GM19452 (cell line): ENCODE data around the gene EIF4B.
"Not testable (repeated sequence)": the region's sequence is repeated elsewhere in the genome, so short reads cannot be mapped to it uniquely, and the experiment has no call there.

Experiments
- ATAC-seq: cut with Tn5 transposase; IDR thresholded peaks from one replicate; pipeline ENCODE4 v1.9.1; 2021; ENCODE audit not compliant: unreplicated experiment

The EIF4B gene

DNA sequence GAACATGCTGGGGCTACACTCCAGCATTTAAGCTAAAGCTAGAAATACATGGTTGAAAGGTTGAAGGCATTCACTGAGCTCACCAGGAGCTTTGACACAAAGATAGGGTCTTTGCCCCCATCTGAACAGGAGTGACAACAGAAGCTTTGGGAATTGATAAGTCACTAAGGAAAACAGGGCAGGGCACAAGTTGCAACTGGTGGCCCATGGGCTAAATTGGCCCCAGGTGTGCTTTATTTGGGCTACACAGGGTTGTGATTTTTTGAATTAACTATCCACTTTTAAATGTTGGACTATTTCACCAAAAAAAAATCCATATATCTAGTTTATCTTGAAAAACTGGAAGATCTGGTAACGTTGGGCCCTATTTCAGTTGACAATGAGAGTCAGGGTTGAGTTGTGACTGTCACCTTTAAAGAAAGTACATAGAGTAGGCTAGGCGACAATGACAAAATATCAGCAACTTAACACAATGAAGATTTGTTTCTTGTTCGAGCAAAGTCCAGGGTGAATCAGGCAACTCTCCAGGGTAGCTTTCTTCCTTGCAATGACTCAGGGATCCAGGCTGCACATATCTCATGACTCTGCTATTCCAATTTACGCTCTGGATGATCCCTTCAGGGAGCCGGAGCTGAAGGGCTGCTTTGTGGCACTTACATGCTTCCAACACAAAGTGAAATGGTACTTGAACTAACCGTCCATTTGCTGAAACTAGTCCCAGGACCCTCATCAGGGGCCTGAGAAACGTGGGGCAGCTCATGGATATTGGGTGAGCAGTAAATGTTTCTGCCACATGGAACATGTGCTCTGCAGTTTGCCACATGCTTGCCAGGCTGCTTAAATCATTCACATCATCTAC is 13.3 kb upstream of the EIF4B start:
- no peak for ATAC-seq

DNA sequence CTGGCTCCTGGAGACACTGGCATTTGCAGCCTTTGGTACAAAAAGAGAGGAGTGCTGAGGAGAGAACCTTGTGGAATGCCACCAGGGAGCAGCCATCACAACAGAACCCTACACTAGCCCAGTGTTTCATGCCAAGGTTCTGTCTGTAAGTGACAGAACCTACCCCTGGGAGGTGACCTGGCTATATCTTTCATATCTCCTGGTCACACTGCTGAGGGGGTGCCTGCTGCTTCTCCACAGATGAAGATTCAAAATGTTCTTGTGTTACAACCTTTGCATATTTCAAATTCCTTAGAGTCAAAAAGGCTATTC is 12.7 kb upstream of the EIF4B start:
- ATAC-seq, result no peak

DNA sequence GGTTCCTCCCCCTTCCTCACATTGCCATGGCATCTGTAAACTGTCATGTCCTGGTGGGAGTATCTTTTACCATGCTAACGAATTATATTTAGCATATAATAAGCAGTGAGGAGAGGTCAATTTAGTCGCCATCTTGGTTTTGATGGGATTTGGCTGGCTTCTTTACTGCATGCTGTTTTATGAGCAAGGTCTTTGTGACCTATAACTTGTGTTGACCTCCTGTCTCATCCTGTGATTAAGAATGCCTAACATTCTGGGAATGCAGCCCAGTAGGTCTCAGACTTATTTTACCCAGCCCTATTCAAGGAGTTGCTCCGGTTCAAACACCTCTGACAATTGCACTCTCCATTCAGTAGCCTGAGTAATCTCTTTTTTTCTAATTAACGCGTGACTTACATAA is 2.1 kb upstream of the EIF4B start:
- ATAC-seq, result no peak

DNA sequence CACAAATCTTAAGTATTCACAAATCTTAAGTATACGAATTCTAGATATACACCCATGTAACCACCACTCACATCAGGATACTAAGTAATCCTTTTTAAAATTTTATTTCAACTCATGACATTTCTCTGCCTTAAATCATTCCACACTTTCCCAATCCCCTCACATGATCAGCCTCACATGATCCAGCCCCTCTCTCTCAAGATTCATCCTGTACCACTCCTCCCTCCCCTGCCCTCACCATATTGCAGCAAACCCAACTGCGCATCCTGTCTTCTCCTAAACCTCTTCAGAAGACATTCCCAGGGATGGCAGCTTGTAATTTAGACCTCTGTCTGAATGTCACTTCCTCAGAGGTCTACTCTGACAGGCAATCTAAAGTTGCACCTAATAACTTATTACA is 1.7 kb upstream of the EIF4B start:
- ATAC-seq, result no peak

DNA sequence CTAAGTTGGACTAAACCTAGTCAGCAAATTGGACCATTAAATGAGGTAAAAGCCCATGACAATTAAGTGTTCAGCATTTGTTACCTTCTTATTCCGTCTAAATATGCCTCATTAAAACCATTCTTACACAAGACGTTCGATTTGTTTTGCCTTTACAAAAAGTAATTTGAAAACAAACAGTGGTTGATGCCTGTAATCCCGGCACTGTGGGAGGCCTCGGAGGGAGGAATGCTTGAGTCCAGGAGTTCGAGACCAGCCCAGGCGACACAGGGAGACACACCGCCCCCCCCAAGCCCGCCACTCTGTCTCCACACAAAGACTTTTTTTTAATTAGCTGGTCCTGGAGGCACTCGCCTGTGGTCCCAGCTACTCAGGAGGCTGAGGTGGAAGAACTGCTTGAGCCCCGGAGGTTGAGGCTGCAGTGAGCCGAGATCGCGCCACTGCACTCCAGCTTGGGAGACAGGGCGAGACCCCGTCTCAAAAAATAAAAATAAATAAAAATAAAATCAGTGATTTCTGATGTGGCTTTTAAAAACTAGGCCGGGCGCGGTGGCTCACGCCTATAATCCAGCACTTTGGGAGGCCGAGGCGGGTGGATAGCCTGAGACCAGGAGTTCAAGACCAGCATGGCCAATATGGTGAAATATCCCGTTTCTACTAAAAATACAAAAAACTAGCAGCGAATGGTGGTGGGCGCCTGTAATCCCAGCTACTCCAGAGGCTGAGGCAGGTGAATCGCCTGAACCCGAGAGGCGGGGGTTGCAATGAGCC is 856 bp upstream of the EIF4B start:
- no peak for ATAC-seq

DNA sequence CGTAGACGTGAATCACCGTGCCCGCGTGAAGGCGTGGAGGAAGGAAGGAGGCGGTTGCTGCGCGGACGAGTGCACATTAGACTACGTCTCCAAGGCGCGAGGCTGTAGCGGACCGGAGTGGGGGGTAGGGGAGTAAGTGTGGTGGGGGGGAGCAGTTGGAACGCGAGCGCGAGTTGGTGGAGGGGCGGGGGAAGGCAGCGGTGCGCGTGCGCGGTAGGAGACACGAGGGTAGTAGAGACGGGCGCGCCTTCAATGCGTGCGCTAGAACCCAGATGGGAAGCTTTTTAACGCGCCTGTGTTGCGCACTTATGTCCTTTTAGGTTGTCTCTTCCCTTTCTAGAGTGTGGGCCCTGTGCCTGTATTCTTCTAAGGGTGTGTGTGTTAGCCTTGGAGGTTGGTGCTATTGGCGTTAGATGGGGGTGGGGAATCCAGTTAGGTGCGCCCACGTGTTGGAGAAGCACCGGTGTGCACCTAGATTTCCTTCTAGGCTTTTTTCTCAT is 604 bp downstream of the EIF4B start:
- ATAC-seq, result no peak

DNA sequence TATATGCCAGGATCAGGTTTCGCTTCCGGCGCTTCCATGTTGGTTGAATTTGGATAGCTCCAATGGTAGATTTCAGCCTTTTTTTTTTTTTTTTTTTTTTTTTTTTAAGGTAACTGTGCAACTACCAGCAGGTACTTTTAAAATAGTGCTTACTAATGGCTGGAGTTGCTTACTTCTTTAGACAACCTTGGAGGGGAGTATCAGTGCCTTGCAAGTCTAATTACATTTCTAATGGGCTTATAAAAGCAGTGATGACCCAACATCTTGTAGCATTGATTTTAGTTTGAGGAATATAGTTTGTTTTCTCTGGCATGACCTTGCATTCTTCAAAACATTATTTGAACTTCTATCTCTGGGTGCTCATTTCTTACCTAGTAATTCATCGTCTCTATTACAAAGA is 1.1 kb downstream of the EIF4B start:
- ATAC-seq, result no peak

DNA sequence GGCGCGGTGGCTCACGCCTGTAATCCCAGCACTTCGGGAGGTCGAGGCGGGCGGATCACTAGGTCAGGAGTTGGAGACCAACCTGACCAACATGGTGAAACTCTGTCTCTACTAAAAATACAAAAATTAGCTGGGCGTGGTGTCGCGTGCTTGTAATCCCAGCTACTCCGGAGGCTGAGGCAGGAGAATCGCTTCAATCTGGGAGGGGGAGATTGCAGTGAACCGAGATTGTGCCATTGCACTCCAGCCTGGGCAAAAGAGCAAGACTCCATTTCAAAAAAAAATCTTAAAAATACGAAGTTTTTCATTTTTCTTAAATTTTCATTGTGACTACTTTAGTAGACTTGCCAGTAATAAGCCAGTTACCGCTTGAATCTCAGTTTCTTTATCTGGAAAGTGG is 2.5 kb downstream of the EIF4B start:
- ATAC-seq, result not testable (repeated sequence)

DNA sequence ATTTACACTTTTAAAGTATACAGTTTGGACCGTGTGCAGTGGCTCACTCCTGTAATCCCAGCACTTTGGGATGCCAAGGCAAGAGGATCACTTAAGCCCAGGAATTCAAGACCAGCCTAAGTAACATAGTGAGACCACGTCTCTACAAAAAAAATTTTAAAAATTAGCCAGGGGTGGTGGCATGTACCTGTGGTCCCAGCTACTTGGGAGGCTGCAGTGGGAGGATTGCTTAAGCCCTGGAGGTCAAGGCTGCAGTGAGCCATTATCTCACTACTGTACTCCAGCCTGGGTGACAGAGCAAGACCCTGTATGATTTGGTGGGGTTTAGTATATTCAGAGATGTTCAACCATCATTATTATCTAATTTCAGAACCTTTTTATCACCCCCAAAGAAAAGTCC is 4.7 kb downstream of the EIF4B start:
- ATAC-seq, result no peak

DNA sequence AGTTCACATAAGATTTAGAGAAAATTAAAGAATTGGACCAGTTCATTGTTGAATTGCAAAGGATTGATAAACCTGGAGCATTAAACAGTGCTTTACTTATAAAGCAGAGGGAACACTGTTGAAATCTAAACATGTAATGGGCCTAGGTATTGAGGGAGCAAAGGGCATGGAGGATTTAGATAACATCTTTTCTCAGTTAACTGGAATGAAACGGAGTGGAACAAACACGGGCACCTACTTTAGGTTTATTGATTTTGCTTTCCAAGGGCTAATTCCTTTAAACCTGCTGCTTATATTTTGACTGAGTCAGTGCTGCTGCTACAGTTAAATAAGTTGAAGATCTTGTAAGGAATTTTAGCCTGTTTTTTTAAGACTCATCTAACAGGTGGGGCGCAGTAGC is 5.6 kb downstream of the EIF4B start:
- no peak for ATAC-seq

DNA sequence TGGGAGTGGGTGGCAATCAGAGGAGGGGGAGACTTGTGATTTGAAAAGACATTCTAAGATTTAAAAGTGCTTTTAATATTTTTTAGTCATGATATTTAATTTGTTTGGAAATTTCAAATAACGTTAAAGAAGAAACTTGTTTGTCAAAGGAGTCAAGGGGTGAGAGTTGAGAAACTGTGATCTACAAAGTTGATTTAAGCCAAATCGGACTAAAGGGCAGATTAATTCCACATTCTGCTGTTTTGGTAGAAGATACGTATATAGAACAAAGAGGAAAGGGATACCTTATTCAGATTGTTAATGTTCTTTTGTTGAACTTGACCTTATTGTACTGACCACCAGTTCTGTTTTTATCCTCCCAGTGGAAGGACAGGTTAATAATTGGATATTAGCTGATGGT is 6.7 kb downstream of the EIF4B start:
- no peak for ATAC-seq

DNA sequence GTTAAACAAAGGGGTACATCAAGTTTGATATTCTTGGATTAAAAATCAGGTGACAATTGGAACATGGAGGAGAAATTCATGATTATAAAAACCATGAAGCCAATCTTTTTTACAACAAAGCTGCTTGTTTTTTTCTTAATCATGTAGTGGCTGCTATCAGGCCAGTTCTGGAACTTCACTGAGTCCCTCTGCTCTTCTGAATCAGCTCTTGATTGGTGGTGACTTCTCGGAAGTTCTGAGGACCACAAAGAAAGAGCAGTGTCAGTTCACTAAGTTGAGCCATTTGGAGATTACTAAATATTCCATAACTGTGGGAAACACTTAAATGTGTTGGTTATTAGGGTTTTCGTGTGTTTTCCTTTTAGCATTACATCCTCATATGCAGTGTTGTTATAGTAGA is 8.5 kb downstream of the EIF4B start:
- no peak for ATAC-seq

DNA sequence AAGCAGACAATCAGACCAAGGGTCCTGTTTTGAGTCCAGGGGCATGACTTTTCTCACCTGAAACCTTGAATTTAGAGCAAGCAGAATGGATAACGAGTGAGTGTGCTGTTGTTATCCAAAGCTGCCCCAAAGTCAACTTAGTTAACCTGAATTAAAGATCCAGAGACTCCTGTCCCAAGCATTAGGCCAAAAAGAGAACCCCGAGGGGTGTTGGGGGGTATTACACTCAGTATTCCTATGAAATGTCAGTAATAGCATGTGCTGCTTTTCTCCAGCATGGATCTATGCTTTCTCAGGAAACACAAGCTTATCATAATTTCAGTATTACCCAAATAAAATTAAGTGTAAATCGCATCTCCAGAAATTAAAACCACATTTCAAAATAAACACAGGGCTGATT is 19.0 kb downstream of the EIF4B start:
- no peak for ATAC-seq

DNA sequence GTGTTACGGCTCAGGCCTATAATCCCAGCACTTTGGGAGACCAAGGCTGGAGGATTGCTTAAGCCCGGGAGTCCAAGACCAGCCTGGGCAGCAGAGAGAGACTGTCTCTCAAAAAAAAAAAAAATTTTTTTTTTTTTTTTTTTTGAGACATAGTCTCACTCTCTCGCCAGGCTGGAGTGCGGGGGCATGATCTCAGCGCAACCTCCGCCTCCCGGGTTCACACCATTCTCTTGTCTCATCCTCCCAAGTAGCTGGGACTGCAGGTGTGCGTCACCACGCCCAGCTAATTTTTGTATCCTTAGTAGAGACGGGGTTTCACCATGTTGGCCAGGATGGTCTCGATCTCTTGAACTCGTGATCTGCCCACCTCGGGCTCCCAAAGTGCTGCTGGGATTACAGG is 20.8 kb downstream of the EIF4B start:
- not testable (repeated sequence) for ATAC-seq

DNA sequence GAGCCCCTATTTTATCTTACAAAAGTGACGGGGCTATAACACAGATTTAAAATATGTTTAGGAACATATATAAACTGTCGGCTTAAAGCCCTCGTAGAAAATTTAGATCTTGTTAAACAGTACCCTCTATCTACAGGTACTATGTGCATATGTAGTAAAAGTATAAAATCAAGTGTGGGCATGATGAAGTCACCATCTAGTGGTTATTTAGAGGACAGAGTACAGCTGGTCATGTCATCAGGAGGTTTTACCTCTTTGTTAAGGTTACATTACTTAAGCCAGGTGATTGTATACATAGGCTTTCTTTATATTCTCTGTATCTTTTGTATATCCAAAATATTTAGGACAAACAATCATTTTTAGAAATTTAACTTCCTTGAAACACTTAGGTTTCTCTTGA is 25.4 kb downstream of the EIF4B start:
- no peak for ATAC-seq

DNA sequence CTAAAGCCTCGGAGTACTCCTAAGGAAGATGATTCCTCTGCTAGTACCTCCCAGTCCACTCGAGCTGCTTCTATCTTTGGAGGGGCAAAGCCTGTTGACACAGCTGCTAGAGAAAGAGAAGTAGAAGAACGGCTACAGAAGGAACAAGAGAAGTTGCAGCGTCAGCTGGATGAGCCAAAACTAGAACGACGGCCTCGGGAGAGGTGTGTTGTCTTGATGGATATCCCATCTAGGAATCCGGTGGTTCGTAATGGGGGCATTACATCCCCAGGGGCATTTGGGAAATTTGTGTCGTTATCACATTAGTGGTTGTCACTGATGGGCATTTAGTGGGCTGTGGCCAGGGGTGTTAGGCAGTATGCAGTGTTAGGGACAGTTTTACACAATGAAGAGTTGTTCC is 27.6 kb downstream of the EIF4B start:
- ATAC-seq, result not testable (repeated sequence)

DNA sequence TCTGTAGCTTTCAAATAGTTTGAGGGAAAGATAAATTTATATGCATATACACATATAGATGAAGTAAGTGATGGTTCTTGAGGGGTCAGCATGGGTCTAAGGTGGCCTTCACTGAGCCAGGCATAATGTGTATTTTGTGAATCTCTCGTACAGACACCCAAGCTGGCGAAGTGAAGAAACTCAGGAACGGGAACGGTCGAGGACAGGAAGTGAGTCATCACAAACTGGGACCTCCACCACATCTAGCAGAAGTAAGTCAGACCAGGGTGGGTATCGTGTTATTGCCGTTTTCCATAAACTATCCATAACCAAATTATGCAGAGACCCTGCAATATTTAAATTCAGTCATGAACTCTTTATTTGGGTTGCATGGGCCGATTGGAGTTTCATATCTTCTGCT is 28.2 kb downstream of the EIF4B start:
- no peak for ATAC-seq

DNA sequence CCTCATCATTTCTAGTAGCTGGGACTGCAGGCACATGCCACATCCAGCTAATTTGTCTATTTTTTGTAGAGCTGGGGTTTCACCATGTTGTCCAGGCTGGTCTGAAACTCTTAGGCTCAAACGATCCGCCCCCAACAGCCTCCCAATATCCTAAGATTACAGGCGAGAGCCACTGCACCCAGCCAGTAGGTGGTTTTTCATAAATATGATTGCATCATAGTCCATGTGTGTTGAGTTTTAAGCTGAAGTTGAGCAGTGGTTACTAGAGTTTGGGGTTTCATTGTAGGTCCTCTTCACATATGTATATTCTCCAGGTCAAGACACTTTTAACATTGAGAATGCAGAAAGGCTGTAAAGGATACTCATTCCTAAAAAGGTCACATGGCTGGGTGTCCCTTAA is 30.5 kb downstream of the EIF4B start:
- ATAC-seq, result no peak

DNA sequence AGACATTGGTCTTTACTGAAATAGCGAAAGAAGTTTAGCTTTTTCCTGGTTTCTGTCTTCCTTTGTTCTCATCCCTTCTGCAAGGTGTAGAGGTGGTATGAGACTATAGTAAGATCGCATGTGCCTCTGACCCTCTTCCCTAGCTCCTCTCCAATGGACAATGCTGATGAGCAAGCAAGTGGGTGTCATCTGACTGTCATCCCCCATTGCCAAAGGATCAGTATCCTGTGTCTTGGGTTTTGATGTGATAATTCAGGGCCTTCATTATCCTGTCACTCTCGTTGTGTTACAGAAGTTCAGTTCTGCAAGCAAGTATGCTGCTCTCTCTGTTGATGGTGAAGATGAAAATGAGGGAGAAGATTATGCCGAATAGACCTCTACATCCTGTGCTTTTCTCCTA is 33.6 kb downstream of the EIF4B start:
- ATAC-seq, result no peak

DNA sequence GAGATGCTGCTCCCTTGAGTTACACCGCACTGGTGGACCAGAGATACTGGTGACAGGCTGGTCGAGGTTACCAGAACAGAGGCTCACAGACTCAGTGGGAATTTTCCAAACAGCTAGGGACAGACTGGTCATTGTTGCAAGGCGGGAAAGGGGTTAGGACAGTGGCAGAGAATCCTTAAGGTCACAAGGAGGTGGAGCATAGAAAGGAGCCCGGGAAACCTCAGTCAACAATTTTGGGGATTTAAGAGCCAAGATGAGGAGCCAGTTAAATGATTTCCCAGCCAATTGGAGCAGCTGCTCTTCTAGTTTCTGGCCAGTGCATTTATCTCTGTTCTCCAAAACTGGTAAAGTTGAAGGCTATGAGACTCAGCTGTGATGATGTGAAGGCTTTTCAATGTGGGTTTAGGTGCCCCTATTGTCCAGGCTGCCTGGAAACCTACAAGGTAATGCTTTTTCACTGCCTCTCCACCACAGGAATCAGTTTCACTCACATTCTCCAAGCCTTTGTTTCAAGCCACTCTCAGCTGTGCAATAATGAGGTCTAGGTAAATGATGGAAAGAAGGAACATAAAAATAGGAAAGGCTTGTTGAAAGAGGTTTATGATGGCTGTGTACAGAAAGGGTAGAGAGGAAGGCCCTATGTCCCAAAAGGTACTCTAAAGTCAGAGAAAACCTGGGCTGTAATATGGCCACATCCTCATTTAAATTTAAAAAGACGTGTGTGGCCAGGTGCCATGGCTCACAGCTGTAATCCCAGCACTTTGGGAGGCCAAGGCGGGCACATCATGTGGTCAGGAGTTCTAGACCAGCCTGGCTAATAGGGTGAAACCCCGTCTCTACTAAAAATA is 36.6 kb downstream of the EIF4B start:
- no peak for ATAC-seq

DNA sequence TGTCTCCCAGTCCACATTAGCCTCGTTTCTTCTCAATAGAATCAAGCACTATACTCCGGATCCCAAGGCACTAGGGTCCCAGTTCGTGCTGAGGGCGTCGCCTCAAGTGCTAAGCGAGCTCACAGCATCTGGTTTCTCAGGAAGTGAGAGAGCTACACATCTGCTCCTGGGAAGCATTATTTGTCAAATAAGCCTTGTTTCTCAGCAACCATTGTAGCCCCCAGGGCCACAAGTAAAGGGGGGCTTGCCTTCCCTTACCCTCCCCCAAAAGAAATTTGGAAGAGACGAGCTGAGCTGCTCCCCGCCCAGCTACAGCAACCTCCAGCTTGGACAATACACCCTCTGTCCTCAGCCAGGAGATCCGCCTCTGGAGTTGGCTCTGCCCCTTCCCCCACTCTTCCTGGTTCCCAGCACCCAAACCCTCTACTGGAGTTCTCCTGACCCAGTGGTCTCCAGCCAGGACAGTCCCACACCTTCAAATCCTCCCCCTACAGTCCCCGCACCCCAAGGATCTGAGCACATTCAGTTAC is 37.9 kb downstream of the EIF4B start:
- no peak for ATAC-seq
